ENCODE measurements around the gene CD302.
"Not testable (repeated sequence)": the region's sequence is repeated elsewhere in the genome, so short reads cannot be mapped to it uniquely, and the experiment has no call there.

CD302 gene

GRCh38 chr2:159744363-159744762 is 53.6 kb downstream of the CD302 start:
- DNase-seq = no peak

- no peak for DNase-seq
Measured at GRCh38 chr2:159742846-159743245, 55.2 kb downstream of the CD302 start.

- DNase-seq = peak; percentile 36 to 51
Measured at GRCh38 chr2:159738509-159739390, 59.3 kb downstream of the CD302 start.

- no peak for DNase-seq
Measured at GRCh38 chr2:159737917-159738296, 60.1 kb downstream of the CD302 start.

GRCh38 chr2:159737292-159737916 is 60.6 kb downstream of the CD302 start:
- DNase-seq = no peak

- no peak for DNase-seq
Measured at GRCh38 chr2:159736048-159736447, 62.0 kb downstream of the CD302 start.

GRCh38 chr2:159735648-159736047 is 62.4 kb downstream of the CD302 start:
- DNase-seq = no peak

GRCh38 chr2:159728629-159729028 is 69.4 kb downstream of the CD302 start:
- DNase-seq = peak; percentile 47 to 50

GRCh38 chr2:159725713-159726112 is 72.3 kb downstream of the CD302 start:
- no peak for DNase-seq

- DNase-seq = not testable (repeated sequence)
Measured at GRCh38 chr2:159724795-159725572, 73.0 kb downstream of the CD302 start.

- DNase-seq = no peak
Measured at GRCh38 chr2:159722580-159722979, 75.4 kb downstream of the CD302 start.

- DNase-seq = no peak
Measured at GRCh38 chr2:159720676-159721075, 77.3 kb downstream of the CD302 start.
